Ovary (tissue), 3 donors: ENCODE measurements around the gene PLIN4.

Source experiments
- CTCF ChIP-seq, 3 donors: fragments of 450-650 bp in 2 of 3; fragments of 200-600 bp in 1 of 3; IDR thresholded peaks; one replicate each; pipeline versions ENCODE4 v1.5.1 to v1.8.0; 2016 to 2022; ENCODE audit warnings: antibody characterized with exemption in 3 of 3, mild to moderate bottlenecking in 1 of 3
- EP300 ChIP-seq: sonication (generic); formaldehyde crosslinking; IDR thresholded peaks from one replicate; pipeline ENCODE4 v1.6.1; 2017; ENCODE audit warnings: antibody characterized with exemption
- POLR2A ChIP-seq: fragments of 450-650 bp; IDR thresholded peaks from one replicate; pipeline ENCODE4 v1.6.1; 2017; ENCODE audit warnings: antibody characterized with exemption, mild to moderate bottlenecking, moderate library complexity
- donor health status: DM: no; HTN: no; CAD: no.

GRCh38 chr19:4452230-4452990 is 65.9 kb downstream of the PLIN4 start:
- TF ChIP-seq EP300 (no peak), CTCF (IDR thresholded peaks at IDR 0.05) (no peak), POLR2A (no peak)
